NCI-H2107 (cell line): Measurements from ENCODE around the gene FASTKD2.

Experiments used
- DNase-seq: peaks from one replicate; lab custom pipeline; 2025; lab: John Stamatoyannopoulos, UW

Gene FASTKD2

GRCh38 chr2:206836722-206837121 lies 71.3 kb downstream of the FASTKD2 start:
- DNase-seq, result no peak

DNA sequence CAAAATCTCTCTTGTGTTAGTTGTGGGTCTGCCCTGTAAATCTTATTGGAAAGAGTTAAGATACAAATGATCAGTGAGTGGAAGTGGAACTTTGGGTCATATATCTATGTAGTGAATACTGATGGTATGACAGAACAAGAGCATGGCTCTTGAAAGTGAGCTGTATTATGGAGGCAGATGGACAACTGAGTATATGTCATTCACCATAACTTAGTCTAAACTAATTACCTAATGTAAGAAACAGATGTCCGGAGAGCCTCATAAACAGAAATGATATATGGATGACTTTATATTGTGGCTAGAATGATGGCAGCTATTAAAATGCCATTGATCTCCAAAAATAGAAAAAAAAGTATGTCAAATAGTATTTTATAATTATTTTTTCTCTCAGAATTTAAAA lies 72.4 kb downstream of the FASTKD2 start:
- no peak for DNase-seq

DNA sequence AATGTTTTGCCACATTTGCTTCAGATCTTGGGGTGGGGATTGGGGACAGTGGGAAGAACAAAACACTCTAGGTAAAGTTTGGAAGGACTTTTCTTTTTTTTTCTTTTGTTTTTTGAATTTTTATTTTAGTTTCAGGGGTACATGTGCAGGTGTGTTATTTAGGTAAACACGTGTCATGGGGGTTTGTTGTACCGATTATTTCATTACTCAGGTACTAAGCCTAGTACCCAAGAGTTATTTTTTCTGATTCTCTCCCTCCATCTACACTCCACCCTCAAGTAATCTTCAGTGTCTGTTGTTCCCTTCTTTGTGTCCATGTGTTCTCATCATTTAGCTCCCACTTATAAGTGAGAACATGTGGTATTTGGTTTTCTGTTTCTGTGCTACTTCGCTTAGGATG lies 73.3 kb downstream of the FASTKD2 start:
- no peak for DNase-seq

DNA sequence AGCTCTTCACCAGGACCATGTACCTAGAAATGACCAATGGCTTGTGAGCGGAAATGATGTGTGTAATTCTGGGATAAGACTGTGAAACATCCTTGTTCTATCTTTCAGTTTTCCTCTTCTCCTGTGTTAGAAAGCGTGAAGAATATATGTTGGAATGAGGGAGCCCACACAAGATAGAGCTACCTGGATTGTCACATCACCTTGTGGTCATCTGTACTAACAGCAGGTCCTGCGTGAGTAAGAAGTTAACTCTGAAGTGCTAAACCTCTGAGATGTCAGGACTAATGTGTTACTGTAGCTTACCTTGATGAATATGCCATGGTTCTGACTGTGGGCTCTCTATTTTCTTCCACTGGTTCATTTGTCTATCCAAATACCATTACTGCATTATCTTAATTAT lies 75.6 kb downstream of the FASTKD2 start:
- no peak for DNase-seq
